Measurements from ENCODE around the gene RNF2.
"Not testable (repeated sequence)": the region's sequence is repeated elsewhere in the genome, so short reads cannot be mapped to it uniquely, and the experiment has no call there.

Gene RNF2

GRCh38 chr1:185044981-185045813 lies at the start of gene RNF2:
TSS of gene RNF2 (plus strand) at chr1:185045558. CDS start at chr1:185087554, 41,996 bp downstream.
- peak; percentile 86 for DNase-seq

GRCh38 chr1:184999974-185000373 lies 45.4 kb upstream of the RNF2 start:
- DNase-seq, result not testable (repeated sequence)

- DNase-seq, result not testable (repeated sequence)
These were observed 44.0 kb upstream of the RNF2 start for GRCh38 chr1:185001312-185001880.

- DNase-seq, result no peak
These were observed 36.5 kb upstream of the RNF2 start for GRCh38 chr1:185008838-185009237.

GRCh38 chr1:185010361-185010760 lies 35.0 kb upstream of the RNF2 start:
- DNase-seq, result no peak

GRCh38 chr1:185014941-185015340 lies 30.4 kb upstream of the RNF2 start:
- no peak for DNase-seq

GRCh38 chr1:185015631-185016030 lies 29.7 kb upstream of the RNF2 start:
- no peak for DNase-seq

GRCh38 chr1:185016880-185017279 lies 28.5 kb upstream of the RNF2 start:
- no peak for DNase-seq

- DNase-seq, result no peak
These were observed 28.0 kb upstream of the RNF2 start for GRCh38 chr1:185017338-185017737.

- DNase-seq, result no peak
These were observed 27.4 kb upstream of the RNF2 start for GRCh38 chr1:185017966-185018365.

GRCh38 chr1:185027252-185027882 lies 18.0 kb upstream of the RNF2 start:
- no peak for DNase-seq

GRCh38 chr1:185033686-185034085 lies 11.7 kb upstream of the RNF2 start:
- DNase-seq, result no peak

GRCh38 chr1:185035258-185035657 lies 10.1 kb upstream of the RNF2 start:
- no peak for DNase-seq

- no peak for DNase-seq
These were observed 6.5 kb upstream of the RNF2 start for GRCh38 chr1:185038813-185039376.

- DNase-seq, result no peak
These were observed 5.5 kb upstream of the RNF2 start for GRCh38 chr1:185039726-185040407.

GRCh38 chr1:185040408-185040735 lies 5.0 kb upstream of the RNF2 start:
- DNase-seq, result no peak

GRCh38 chr1:185041742-185042141 lies 3.6 kb upstream of the RNF2 start:
- no peak for DNase-seq

GRCh38 chr1:185042737-185043136 lies 2.6 kb upstream of the RNF2 start:
- DNase-seq, result no peak

- no peak for DNase-seq
These were observed 971 bp upstream of the RNF2 start for GRCh38 chr1:185044387-185044786.

- DNase-seq, result no peak
These were observed 595 bp downstream of the RNF2 start for GRCh38 chr1:185045814-185046492.

- no peak for DNase-seq
These were observed 1.3 kb downstream of the RNF2 start for GRCh38 chr1:185046668-185047067.

GRCh38 chr1:185049670-185050069 lies 4.3 kb downstream of the RNF2 start:
- DNase-seq, result no peak

Measured in CD4-positive, alpha-beta T cell treated with Interleukin-15 for 1 hour (primary cell).